CD1c-positive myeloid dendritic cell (primary cell): ENCODE measurements around the gene TBPL1.
A peak's percentile ranks its signal among the peaks of the same experiment; 100 is the strongest.
"Not testable (repeated sequence)": the region's sequence is repeated elsewhere in the genome, so short reads cannot be mapped to it uniquely, and the experiment has no call there.

ENCODE experiments used
- DNase-seq: peaks from one replicate; pipeline ENCODE4 v3.0.0-alpha.2; 2016; ENCODE audit errors: extremely low spot score

TBPL1 gene

GRCh38 chr6:133973109-133973971 is 20.3 kb downstream of the TBPL1 start:
- peak; percentile 63 for DNase-seq

GRCh38 chr6:133977983-133978895 is 25.2 kb downstream of the TBPL1 start:
- DNase-seq = no peak

GRCh38 chr6:133978896-133979240 is 25.8 kb downstream of the TBPL1 start:
- no peak for DNase-seq

- not testable (repeated sequence) for DNase-seq
Measured at GRCh38 chr6:133979269-133979963, 26.4 kb downstream of the TBPL1 start.

- DNase-seq = no peak
Measured at GRCh38 chr6:133980168-133980567, 27.1 kb downstream of the TBPL1 start.

GRCh38 chr6:133983099-133983939 is 30.3 kb downstream of the TBPL1 start:
- peak; percentile 20 for DNase-seq

- no peak for DNase-seq
Measured at GRCh38 chr6:133985970-133986369, 32.9 kb downstream of the TBPL1 start.

GRCh38 chr6:133986942-133987341 is 33.9 kb downstream of the TBPL1 start:
- DNase-seq = no peak

GRCh38 chr6:133989525-133989924 is 36.5 kb downstream of the TBPL1 start:
- no peak for DNase-seq

GRCh38 chr6:133990321-133990720 is 37.3 kb downstream of the TBPL1 start:
- DNase-seq = no peak

GRCh38 chr6:133991096-133991593 is 38.1 kb downstream of the TBPL1 start:
- DNase-seq = no peak

GRCh38 chr6:133992992-133993680 is 40.1 kb downstream of the TBPL1 start:
- DNase-seq = no peak

GRCh38 chr6:133995296-133995695 is 42.3 kb downstream of the TBPL1 start:
- no peak for DNase-seq

- no peak for DNase-seq
Measured at GRCh38 chr6:133995758-133996157, 42.7 kb downstream of the TBPL1 start.

GRCh38 chr6:133997267-133997666 is 44.2 kb downstream of the TBPL1 start:
- no peak for DNase-seq

GRCh38 chr6:133999305-133999704 is 46.3 kb downstream of the TBPL1 start:
- no peak for DNase-seq

GRCh38 chr6:134000443-134000842 is 47.4 kb downstream of the TBPL1 start:
- no peak for DNase-seq

- DNase-seq = no peak
Measured at GRCh38 chr6:134002821-134003220, 49.8 kb downstream of the TBPL1 start.

- no peak for DNase-seq
Measured at GRCh38 chr6:134003542-134003951, 50.5 kb downstream of the TBPL1 start.

- DNase-seq = no peak
Measured at GRCh38 chr6:134004714-134005113, 51.7 kb downstream of the TBPL1 start.
